Right atrium auricular region (tissue), 2 donors: ENCODE results near the gene NUDT16L1. TPM values are rescaled to one million over a fixed set of nuclear protein-coding genes. Genes with fewer than 3 reads are reported as not detected.

ENCODE experiments used
- DNase-seq: peaks from one replicate; pipeline ENCODE4 v3.0.0-alpha.2; 2019; ENCODE audit warnings: low spot score
- H3K27ac ChIP-seq, 2 donors: fragments of 200-600 bp; sonication (generic); 1 replicate in 1 of 2; 2 replicates in 1 of 2; pipeline ENCODE4 v1.5.1; 2016 to 2019
- H3K27me3 ChIP-seq, 2 donors: fragments of 200-600 bp; sonication (generic); one replicate each; pipeline versions ENCODE4 v1.5.1 to v1.6.0; 2017 to 2019
- H3K36me3 ChIP-seq: fragments of 200-600 bp; sonication (generic); one replicate; pipeline ENCODE4 v1.5.1; 2016
- H3K4me1 ChIP-seq, 2 donors: fragments of 200-600 bp; sonication (generic); one replicate each; pipeline versions ENCODE4 v1.5.1 to v1.6.0; 2017 to 2019
- H3K4me3 ChIP-seq, 2 donors: fragments of 200-600 bp; sonication (generic); 1 replicate in 1 of 2; 2 replicates in 1 of 2; pipeline ENCODE4 v1.5.1; 2017 to 2019; ENCODE audit warnings: mild to moderate bottlenecking in 1 of 2, moderate library complexity in 1 of 2
- H3K9me3 ChIP-seq, 2 donors: fragments of 200-600 bp; sonication (generic); one replicate each; pipeline ENCODE4 v1.5.1; 2019
- CTCF ChIP-seq, 2 donors: fragments of 200-600 bp; sonication (generic); IDR thresholded peaks; one replicate each; pipeline ENCODE4 v1.5.1; 2019; ENCODE audit warnings: antibody characterized with exemption in 2 of 2
- total RNA-seq, 2 donors: library from RNA; depleted of rRNA; stranded (reverse); fragments of >200 nt; gene quantifications; one replicate each; pipeline ENCODE4 v1.1.0, GENCODE V29; 2016

The NUDT16L1 gene
- total RNA-seq, 2 donors from 2014 or later: 25.5 to 61.5 TPM

- Histone ChIP-seq H3K9me3 (no peaks in the 10 kb centered on the region), H3K36me3 (peaks cover 64% of the 10 kb centered on the region), H3K27ac (no peak overlapping the region), H3K4me3 (no peak overlapping the region), H3K27me3 (no peaks in the 10 kb centered on the region), H3K4me1 (no peaks in the 10 kb centered on the region)
- no peak for DNase-seq
- no peak for TF ChIP-seq CTCF (IDR thresholded peaks at IDR 0.05)
Measured at GRCh38 chr16:4686497-4687210, 6.7 kb upstream of the NUDT16L1 start.

- H3K4me1 ChIP-seq: peaks cover 0 to 5% of the 10 kb centered on the region in 2 donors
- no peaks in the 10 kb centered on the region for H3K27me3 ChIP-seq
- no peaks in the 10 kb centered on the region for H3K9me3 ChIP-seq
- no peak for TF ChIP-seq CTCF (IDR thresholded peaks at IDR 0.05)
- no peak overlapping the region for H3K4me3 ChIP-seq
- H3K27ac ChIP-seq: no peak overlapping the region
- peaks cover 59% of the 10 kb centered on the region for H3K36me3 ChIP-seq
- no peak for DNase-seq
Measured at GRCh38 chr16:4687416-4687815, 5.9 kb upstream of the NUDT16L1 start.

GRCh38 chr16:4687946-4688673 lies 5.3 kb upstream of the NUDT16L1 start:
- Histone ChIP-seq H3K36me3 (peaks cover 53% of the 10 kb centered on the region), H3K27me3 (no peaks in the 10 kb centered on the region), H3K9me3 (no peaks in the 10 kb centered on the region), H3K4me3 (no peak overlapping the region), H3K4me1 (peaks cover 0 to 12% of the 10 kb centered on the region in 2 donors), H3K27ac (no peak overlapping the region)
- no peak for DNase-seq
- TF ChIP-seq CTCF (IDR thresholded peaks at IDR 0.05): no peak

GRCh38 chr16:4688674-4689045 lies 4.7 kb upstream of the NUDT16L1 start:
- no peaks in the 10 kb centered on the region for H3K9me3 ChIP-seq
- no peak for DNase-seq
- H3K27ac ChIP-seq: no peak overlapping the region
- H3K4me1 ChIP-seq: peaks cover 0 to 12% of the 10 kb centered on the region in 2 donors
- no peak for TF ChIP-seq CTCF (IDR thresholded peaks at IDR 0.05)
- no peaks in the 10 kb centered on the region for H3K27me3 ChIP-seq
- peaks cover 48% of the 10 kb centered on the region for H3K36me3 ChIP-seq
- no peak overlapping the region for H3K4me3 ChIP-seq

GRCh38 chr16:4689091-4689671 lies 4.2 kb upstream of the NUDT16L1 start:
- H3K27me3 ChIP-seq: no peaks in the 10 kb centered on the region
- no peak overlapping the region for H3K27ac ChIP-seq
- DNase-seq: no peak
- H3K9me3 ChIP-seq: no peaks in the 10 kb centered on the region
- H3K4me3 ChIP-seq: no peak overlapping the region
- H3K36me3 ChIP-seq: peaks cover 43% of the 10 kb centered on the region
- TF ChIP-seq CTCF (IDR thresholded peaks at IDR 0.05): no peak
- H3K4me1 ChIP-seq: peaks cover 0 to 14% of the 10 kb centered on the region in 2 donors
